Hematopoietic multipotent progenitor cell treated with erythropoietin and hydrocortisone succinate and interleukin-3 and kit ligand, for 15 days (in vitro differentiated cells): ENCODE measurements around the gene FXYD2.

Experiments used
- DNase-seq: peaks from one replicate; pipeline ENCODE4 v3.0.0-alpha.2; 2015; ENCODE audit warnings: low spot score

The FXYD2 gene

GRCh38 chr11:117796872-117797529 is 27.5 kb downstream of the FXYD2 start, which contains the start of gene DSCAML1:
Gene DSCAML1, minus strand, starts transcription at chr11:117797216. Its CDS starts 137 bp downstream, at chr11:117797079.
- DNase-seq = no peak

DNA sequence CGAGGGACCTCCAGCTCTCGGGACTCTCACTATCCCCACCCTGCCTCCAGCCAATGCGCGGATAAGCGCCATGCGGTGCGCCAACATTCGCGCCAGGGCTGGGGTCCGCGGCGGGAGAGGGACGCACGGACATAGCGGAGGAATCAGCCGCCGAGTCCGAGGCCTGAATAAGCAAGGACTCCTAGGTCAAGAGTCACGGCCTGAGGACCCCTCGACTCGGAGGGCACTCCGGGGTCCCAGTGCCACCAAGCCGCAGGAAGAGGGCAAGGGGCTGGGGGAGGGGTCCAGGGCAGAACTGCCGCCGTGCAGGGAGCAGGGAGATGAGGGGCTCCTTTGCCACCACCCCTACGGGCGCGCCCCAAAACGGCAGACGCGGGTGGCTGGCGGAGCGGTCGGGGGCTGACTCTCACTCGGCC is 28.1 kb downstream of the FXYD2 start:
- DNase-seq = no peak

DNA sequence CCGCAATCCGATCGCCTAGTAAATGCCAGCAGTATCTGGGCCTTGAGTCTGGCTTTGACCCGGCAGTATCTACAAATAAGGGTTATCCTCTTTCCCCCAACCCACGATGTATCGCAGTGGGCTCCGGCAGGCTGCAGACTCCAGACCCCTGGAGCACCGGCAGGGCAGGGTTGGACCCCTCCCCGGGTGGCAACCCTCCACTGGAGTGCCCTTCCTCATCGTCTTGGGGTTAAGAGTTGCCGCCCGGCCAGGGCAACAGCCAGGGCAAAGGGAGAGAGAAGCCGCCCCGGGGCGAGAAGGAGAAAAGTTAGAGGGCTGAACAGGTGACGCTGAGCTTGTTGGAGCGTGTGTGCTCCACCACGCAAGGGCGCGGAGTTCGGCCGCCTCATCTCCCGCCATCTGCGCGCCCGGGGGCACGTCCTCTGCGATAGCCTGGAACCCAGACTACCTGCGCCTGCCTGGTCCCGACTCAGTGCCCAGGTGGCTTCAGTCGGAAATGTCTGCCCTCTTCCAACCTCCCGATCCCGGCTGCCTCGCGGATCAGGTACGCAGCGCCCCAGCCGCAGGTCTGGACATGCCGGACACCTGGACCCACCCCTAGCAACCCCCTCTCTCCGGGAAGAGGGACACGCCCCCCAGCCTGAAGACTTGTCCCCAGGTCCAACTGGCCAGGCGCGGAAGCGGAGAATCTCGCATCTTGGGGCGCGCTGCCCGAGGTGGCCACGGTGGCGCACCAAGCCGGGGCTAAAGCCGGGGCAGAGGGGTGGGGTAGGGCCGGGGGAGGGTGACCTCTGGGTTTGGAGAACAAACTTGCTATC is 28.7 kb downstream of the FXYD2 start:
- no peak for DNase-seq

- DNase-seq = no peak
These were observed 29.5 kb downstream of the FXYD2 start for GRCh38 chr11:117794772-117795629.

GRCh38 chr11:117794135-117794534 is 30.4 kb downstream of the FXYD2 start:
- DNase-seq = no peak

- no peak for DNase-seq
These were observed 31.0 kb downstream of the FXYD2 start for GRCh38 chr11:117793583-117793982.

- DNase-seq = no peak
These were observed 31.6 kb downstream of the FXYD2 start for GRCh38 chr11:117792992-117793391.

DNA sequence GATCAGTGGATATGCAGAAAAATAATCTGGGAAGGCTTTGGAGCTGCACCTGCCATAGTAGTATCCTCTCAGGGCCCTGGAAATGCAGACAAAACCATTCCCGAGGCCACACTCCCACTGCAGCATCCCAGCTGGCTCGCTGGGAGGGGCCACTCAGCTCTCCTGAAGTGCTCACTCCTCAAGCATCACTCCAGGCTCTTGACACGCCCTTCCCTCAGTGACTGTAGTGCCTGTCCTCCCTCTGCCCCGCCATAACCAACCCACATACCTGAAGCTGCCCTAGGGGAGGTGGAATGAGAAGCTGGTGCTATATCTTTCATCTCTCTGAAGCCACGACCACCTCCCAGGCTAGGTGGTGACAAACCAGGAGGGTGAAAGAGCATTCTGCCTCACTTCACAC is 32.3 kb downstream of the FXYD2 start:
- no peak for DNase-seq

DNA sequence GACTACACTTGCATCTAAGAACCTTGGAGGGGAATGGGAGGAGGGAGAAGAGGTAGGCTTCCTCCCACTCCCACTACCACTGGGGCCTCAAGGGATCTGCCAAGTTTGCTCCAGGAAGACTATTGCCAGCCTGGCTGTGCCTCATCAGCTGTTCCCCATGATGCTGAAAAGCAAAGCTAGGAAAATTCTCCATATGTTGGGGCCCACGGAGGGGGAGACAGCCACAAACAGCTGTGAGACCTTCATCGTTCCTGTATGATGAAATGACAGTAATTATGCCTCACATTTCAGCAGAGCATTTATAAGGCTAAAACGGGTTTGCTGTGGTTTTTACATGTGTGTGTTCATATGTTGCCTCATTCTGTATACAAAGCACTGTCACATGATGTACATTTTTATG is 34.3 kb downstream of the FXYD2 start:
- DNase-seq = no peak

- DNase-seq = no peak
These were observed 35.3 kb downstream of the FXYD2 start for GRCh38 chr11:117789241-117789640.

DNA sequence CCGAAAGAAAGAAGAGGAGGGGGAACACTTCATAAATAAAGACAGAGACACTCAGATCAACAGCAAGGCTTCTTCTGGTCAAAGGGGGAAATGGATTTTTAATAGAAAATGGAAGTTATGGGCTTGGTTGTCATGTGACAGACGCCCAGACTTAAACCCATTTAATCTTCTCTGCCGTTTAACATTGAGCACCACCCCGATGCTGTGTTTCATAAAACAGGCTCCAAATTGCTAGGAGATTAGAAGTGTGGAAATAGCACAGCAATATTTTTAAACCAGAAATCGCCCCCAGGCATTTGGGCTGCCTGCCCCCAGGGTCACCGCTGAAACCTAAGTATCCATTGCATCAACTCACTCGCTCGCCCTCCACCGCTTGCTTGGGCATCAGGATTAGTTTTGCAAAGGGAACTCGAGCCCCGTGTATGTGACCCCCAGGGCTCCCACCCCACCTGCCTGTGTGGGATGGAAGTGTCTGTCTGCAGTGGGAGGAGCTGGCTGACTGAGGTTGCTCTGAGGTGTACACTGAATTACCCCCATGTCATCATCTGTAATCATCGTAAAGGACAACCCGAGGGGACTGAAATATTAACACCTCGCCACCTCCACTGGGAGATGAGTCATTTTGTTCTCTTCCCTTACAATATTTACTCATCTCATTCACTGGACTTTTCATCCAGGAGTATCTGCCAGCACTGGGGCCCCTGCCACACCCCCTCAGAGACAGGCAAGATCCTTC is 38.2 kb downstream of the FXYD2 start:
- DNase-seq = no peak

- DNase-seq = no peak
These were observed 42.4 kb downstream of the FXYD2 start for GRCh38 chr11:117782101-117782500.

GRCh38 chr11:117781627-117782026 is 42.9 kb downstream of the FXYD2 start:
- no peak for DNase-seq

- no peak for DNase-seq
These were observed 44.1 kb downstream of the FXYD2 start for GRCh38 chr11:117780456-117780855.

DNA sequence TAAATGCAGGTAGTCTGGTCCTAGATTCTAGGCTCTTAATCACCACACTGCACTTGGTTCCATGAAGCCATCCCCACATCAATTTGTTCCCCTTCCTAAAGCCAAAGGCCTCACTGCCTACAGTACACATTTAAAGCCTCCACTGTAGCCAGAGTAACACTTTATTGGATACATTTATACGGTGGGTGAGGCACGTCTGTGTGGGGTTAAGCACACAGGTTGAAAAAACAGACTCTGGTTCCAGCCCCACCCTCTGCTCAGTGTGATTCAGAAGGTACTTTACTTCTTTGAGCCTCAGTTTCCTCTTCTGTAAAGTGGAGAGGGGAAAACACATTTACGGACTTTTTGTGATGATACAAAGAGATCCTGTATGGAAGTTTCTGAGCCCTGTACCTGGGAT is 50.0 kb downstream of the FXYD2 start:
- DNase-seq = no peak

DNA sequence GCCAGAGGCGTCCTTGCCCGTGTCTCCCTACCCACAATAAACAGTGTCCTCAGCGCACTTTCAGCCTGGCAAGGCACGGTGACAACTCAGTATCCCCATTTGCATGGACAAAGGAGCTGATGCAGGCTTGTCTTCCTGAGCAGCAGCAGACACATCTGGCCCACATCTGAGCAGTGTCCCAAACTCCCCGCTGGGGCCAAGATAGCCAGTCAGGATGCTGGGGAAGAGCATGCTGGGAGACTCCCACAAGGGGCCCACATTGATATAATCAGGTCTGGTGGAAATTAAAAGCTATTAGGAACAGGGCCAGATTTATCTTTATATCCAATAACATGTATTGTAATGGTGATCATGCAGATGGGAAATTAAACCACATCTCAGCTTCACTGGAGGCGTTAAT is 52.2 kb downstream of the FXYD2 start:
- DNase-seq = no peak

DNA sequence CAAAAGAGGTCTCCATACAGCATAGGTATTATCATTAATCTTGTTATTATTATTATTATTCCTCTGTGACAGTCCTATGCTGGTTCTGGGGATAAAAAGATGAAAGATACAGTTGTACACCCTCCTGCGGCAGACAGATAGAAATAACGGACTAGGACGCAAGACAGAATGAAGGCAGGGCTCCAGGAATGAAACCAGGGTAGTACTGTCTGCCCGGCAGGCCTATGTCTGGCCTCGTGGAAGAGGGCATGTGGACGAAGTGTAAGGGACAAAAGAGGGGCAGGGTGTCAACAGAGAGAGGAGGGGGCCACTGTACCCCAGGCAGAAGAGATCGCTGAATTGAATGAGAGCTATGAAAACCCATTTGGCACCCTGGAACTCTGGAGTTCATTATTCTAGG is 52.7 kb downstream of the FXYD2 start:
- no peak for DNase-seq

DNA sequence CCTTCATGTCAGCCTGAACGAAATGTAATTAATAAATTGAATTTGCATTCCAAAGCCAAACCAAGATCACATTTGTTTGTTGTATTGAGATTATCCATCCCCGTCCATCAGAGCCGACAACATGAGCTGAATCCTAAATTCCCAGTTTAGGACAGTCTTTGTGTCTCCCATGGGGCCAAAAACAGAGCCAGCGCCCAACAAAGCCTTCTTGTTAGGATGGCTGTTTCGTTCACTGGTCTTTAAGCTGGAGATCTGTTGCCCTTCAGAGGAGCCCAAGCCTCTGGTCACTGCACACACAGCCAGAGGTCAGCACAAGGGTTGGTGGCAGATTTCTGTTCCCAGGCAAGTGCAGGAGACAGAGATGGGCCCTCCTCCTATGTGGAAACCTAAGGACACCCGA is 53.3 kb downstream of the FXYD2 start:
- no peak for DNase-seq

- DNase-seq = no peak
These were observed 54.5 kb downstream of the FXYD2 start for GRCh38 chr11:117770061-117770460.
